ENCODE results near the gene TENM4.

- TF ChIP-seq GABPA (IDR thresholded peaks at IDR 0.05 in 1 of 2, conservative IDR thresholded peaks at IDR 0.05 in 1 of 2) (no peak), NR2F2 (IDR thresholded peaks at IDR 0.05) (no peak), CTCF (IDR thresholded peaks at IDR 0.05; ENCODE audit: low read depth, low read length, missing input control) (no peak)
Observed at GRCh38 chr11:78773492-78773891, 667.3 kb downstream of the TENM4 start.
